ENCODE results near the gene MCAM.

MCAM gene

GRCh38 chr11:119309953-119310681 is 6.8 kb downstream of the MCAM start:
- peaks cover 29% of the 10 kb centered on the region for H3K4me1 Mint-ChIP-seq (ENCODE audit: low read depth)
- no peak overlapping the region for H3K27ac Mint-ChIP-seq
- no peaks in the 10 kb centered on the region for H3K9me3 Mint-ChIP-seq (ENCODE audit: low read depth)
- no peak overlapping the region for H3K4me3 Mint-ChIP-seq
- H3K27me3 Mint-ChIP-seq: no peaks in the 10 kb centered on the region
- H3K36me3 Mint-ChIP-seq: peaks cover 3% of the 10 kb centered on the region

GRCh38 chr11:119309411-119309810 is 7.5 kb downstream of the MCAM start:
- Mint-ChIP-seq H3K4me1 (ENCODE audit: low read depth) (peaks cover 33% of the 10 kb centered on the region), H3K4me3 (no peak overlapping the region), H3K9me3 (ENCODE audit: low read depth) (no peaks in the 10 kb centered on the region), H3K27ac (no peak overlapping the region), H3K36me3 (peaks cover 3% of the 10 kb centered on the region), H3K27me3 (no peaks in the 10 kb centered on the region)

- Mint-ChIP-seq H3K9me3 (ENCODE audit: low read depth) (no peaks in the 10 kb centered on the region), H3K36me3 (peaks cover 11% of the 10 kb centered on the region), H3K4me3 (no peak overlapping the region), H3K27me3 (no peaks in the 10 kb centered on the region), H3K4me1 (ENCODE audit: low read depth) (peaks cover 35% of the 10 kb centered on the region), H3K27ac (no peak overlapping the region)
Measured at GRCh38 chr11:119307974-119308373, 9.0 kb downstream of the MCAM start.

GRCh38 chr11:119307219-119307618 is 9.7 kb downstream of the MCAM start:
- peaks cover 35% of the 10 kb centered on the region for H3K4me1 Mint-ChIP-seq (ENCODE audit: low read depth)
- no peaks in the 10 kb centered on the region for H3K9me3 Mint-ChIP-seq (ENCODE audit: low read depth)
- H3K27ac Mint-ChIP-seq: peak overlapping the region; percentile 99
- no peaks in the 10 kb centered on the region for H3K27me3 Mint-ChIP-seq
- H3K4me3 Mint-ChIP-seq: peak overlapping the region; percentile 75
- peaks cover 11% of the 10 kb centered on the region for H3K36me3 Mint-ChIP-seq

GRCh38 chr11:119306373-119306890 is 10.5 kb downstream of the MCAM start:
- H3K9me3 Mint-ChIP-seq (ENCODE audit: low read depth): no peaks in the 10 kb centered on the region
- peaks cover 11% of the 10 kb centered on the region for H3K36me3 Mint-ChIP-seq
- peak overlapping the region; percentile 75 for H3K4me3 Mint-ChIP-seq
- H3K4me1 Mint-ChIP-seq (ENCODE audit: low read depth): peaks cover 36% of the 10 kb centered on the region
- no peaks in the 10 kb centered on the region for H3K27me3 Mint-ChIP-seq
- H3K27ac Mint-ChIP-seq: peak overlapping the region; percentile 99

GRCh38 chr11:119305556-119306372 is 11.2 kb downstream of the MCAM start:
- Mint-ChIP-seq H3K9me3 (ENCODE audit: low read depth) (no peaks in the 10 kb centered on the region), H3K27ac (peak overlapping the region; percentile 99), H3K27me3 (no peaks in the 10 kb centered on the region), H3K4me3 (peak overlapping the region; percentile 75), H3K4me1 (ENCODE audit: low read depth) (peaks cover 37% of the 10 kb centered on the region), H3K36me3 (peaks cover 14% of the 10 kb centered on the region)

- peaks cover 35% of the 10 kb centered on the region for H3K4me1 Mint-ChIP-seq (ENCODE audit: low read depth)
- H3K27me3 Mint-ChIP-seq: no peaks in the 10 kb centered on the region
- H3K9me3 Mint-ChIP-seq (ENCODE audit: low read depth): no peaks in the 10 kb centered on the region
- no peak overlapping the region for H3K4me3 Mint-ChIP-seq
- no peak overlapping the region for H3K27ac Mint-ChIP-seq
- peaks cover 14% of the 10 kb centered on the region for H3K36me3 Mint-ChIP-seq
Measured at GRCh38 chr11:119303227-119303718, 13.7 kb downstream of the MCAM start.

GRCh38 chr11:119300198-119300964 is 16.5 kb downstream of the MCAM start:
- Mint-ChIP-seq H3K27me3 (no peaks in the 10 kb centered on the region), H3K4me1 (ENCODE audit: low read depth) (peaks cover 12% of the 10 kb centered on the region), H3K27ac (no peak overlapping the region), H3K36me3 (peaks cover 18% of the 10 kb centered on the region), H3K9me3 (ENCODE audit: low read depth) (no peaks in the 10 kb centered on the region), H3K4me3 (no peak overlapping the region)

GRCh38 chr11:119299416-119299815 is 17.5 kb downstream of the MCAM start:
- no peaks in the 10 kb centered on the region for H3K27me3 Mint-ChIP-seq
- no peak overlapping the region for H3K4me3 Mint-ChIP-seq
- peaks cover 18% of the 10 kb centered on the region for H3K36me3 Mint-ChIP-seq
- no peak overlapping the region for H3K27ac Mint-ChIP-seq
- no peaks in the 10 kb centered on the region for H3K9me3 Mint-ChIP-seq (ENCODE audit: low read depth)
- H3K4me1 Mint-ChIP-seq (ENCODE audit: low read depth): peaks cover 5% of the 10 kb centered on the region

- no peaks in the 10 kb centered on the region for H3K27me3 Mint-ChIP-seq
- H3K9me3 Mint-ChIP-seq (ENCODE audit: low read depth): no peaks in the 10 kb centered on the region
- peaks cover 13% of the 10 kb centered on the region for H3K36me3 Mint-ChIP-seq
- no peak overlapping the region for H3K27ac Mint-ChIP-seq
- no peak overlapping the region for H3K4me3 Mint-ChIP-seq
- peaks cover 2% of the 10 kb centered on the region for H3K4me1 Mint-ChIP-seq (ENCODE audit: low read depth)
Measured at GRCh38 chr11:119298726-119299125, 18.2 kb downstream of the MCAM start.

- Mint-ChIP-seq H3K4me3 (no peak overlapping the region), H3K4me1 (ENCODE audit: low read depth) (peaks cover 2% of the 10 kb centered on the region), H3K27me3 (no peaks in the 10 kb centered on the region), H3K27ac (no peak overlapping the region), H3K36me3 (peaks cover 10% of the 10 kb centered on the region), H3K9me3 (ENCODE audit: low read depth) (no peaks in the 10 kb centered on the region)
Measured at GRCh38 chr11:119297938-119298337, 19.0 kb downstream of the MCAM start.

GRCh38 chr11:119295178-119295577 is 21.8 kb downstream of the MCAM start:
- H3K36me3 Mint-ChIP-seq: peaks cover 11% of the 10 kb centered on the region
- H3K4me1 Mint-ChIP-seq (ENCODE audit: low read depth): no peaks in the 10 kb centered on the region
- H3K27ac Mint-ChIP-seq: no peak overlapping the region
- H3K27me3 Mint-ChIP-seq: no peaks in the 10 kb centered on the region
- H3K9me3 Mint-ChIP-seq (ENCODE audit: low read depth): no peaks in the 10 kb centered on the region
- H3K4me3 Mint-ChIP-seq: no peak overlapping the region

GRCh38 chr11:119293461-119293860 is 23.5 kb downstream of the MCAM start:
- Mint-ChIP-seq H3K36me3 (peaks cover 11% of the 10 kb centered on the region), H3K4me1 (ENCODE audit: low read depth) (no peaks in the 10 kb centered on the region), H3K9me3 (ENCODE audit: low read depth) (no peaks in the 10 kb centered on the region), H3K27ac (no peak overlapping the region), H3K27me3 (no peaks in the 10 kb centered on the region), H3K4me3 (no peak overlapping the region)

- no peak overlapping the region for H3K4me3 Mint-ChIP-seq
- H3K36me3 Mint-ChIP-seq: peaks cover 7% of the 10 kb centered on the region
- no peaks in the 10 kb centered on the region for H3K4me1 Mint-ChIP-seq (ENCODE audit: low read depth)
- no peaks in the 10 kb centered on the region for H3K27me3 Mint-ChIP-seq
- H3K27ac Mint-ChIP-seq: no peak overlapping the region
- no peaks in the 10 kb centered on the region for H3K9me3 Mint-ChIP-seq (ENCODE audit: low read depth)
Measured at GRCh38 chr11:119290894-119291497, 25.9 kb downstream of the MCAM start.

Data from activated naive CD8-positive, alpha-beta T cell (primary cell).